Caco-2 (cell line): ENCODE measurements around the gene RGS6. TPM values are rescaled to one million over a fixed set of nuclear protein-coding genes. Genes with fewer than 3 reads are reported as not detected.

Experiments used
- BruUV-seq: library from RNA; stranded (reverse); fragments of 400-500 nt; replicated peaks from 2 replicates; lab custom pipeline; 2021; lab: Mats Ljungman, UMichigan
- CTCF ChIA-PET: fragments of 300-600 bp; sonication (Branson Sonifier 250); formaldehyde crosslinking; loops from one replicate; lab custom pipeline; 2022; ENCODE audit warnings: antibody characterized with exemption; lab: Charles Lee
- POLR2A ChIA-PET: fragments of 300-600 bp; sonication (Branson Sonifier 250); formaldehyde crosslinking; loops from one replicate; lab custom pipeline; 2022; ENCODE audit warnings: antibody characterized with exemption; lab: Charles Lee
- DNase-seq, 2 experiments: peaks; one replicate each; pipeline versions ENCODE4 v3.0.0 to v3.0.0-alpha.2; 2020 to 2022
- H3K27me3 ChIP-seq: replicated peaks from 2 replicates; pipeline ENCODE4 v1.6.0; 2011; ENCODE audit warnings: low read length; ENCODE audit not compliant: control insufficient read depth, insufficient read depth
- H3K36me3 ChIP-seq: 2 replicates; pipeline ENCODE4 v1.5.1; 2011; ENCODE audit warnings: low read length; ENCODE audit not compliant: control insufficient read depth, insufficient read depth
- H3K4me1 ChIP-seq: fragments of 250-450 bp; sonication (Bioruptor Pico); 2 replicates; pipeline ENCODE4 v1.5.1; 2020; ENCODE audit warnings: mild to moderate bottlenecking
- H3K4me3 ChIP-seq: 2 replicates; pipeline ENCODE4 v1.5.1; 2011; ENCODE audit warnings: low read depth, mild to moderate bottlenecking, control low read depth, low read length
- H3K9me3 ChIP-seq: fragments of 250-450 bp; sonication (Bioruptor Pico); 2 replicates; pipeline ENCODE4 v1.5.1; 2020; ENCODE audit warnings: mild to moderate bottlenecking, moderate library complexity
- H3K27ac Mint-ChIP-seq: one replicate; pipeline ENCODE4 v1.8.0; 2022; ENCODE audit warnings: mixed read lengths; ENCODE audit not compliant: unreplicated experiment
- H3K27me3 Mint-ChIP-seq: one replicate; pipeline ENCODE4 v1.8.0; 2022; ENCODE audit warnings: mixed read lengths; ENCODE audit not compliant: insufficient read depth, unreplicated experiment
- H3K36me3 Mint-ChIP-seq: one replicate; pipeline ENCODE4 v1.8.0; 2022; ENCODE audit warnings: mild to moderate bottlenecking, mixed read lengths; ENCODE audit not compliant: insufficient read depth, unreplicated experiment
- H3K4me1 Mint-ChIP-seq: one replicate; pipeline ENCODE4 v1.8.0; 2022; ENCODE audit warnings: low read depth, mixed read lengths; ENCODE audit not compliant: unreplicated experiment
- H3K4me3 Mint-ChIP-seq: one replicate; pipeline ENCODE4 v1.8.0; 2022; ENCODE audit warnings: mild to moderate bottlenecking, moderate library complexity, mixed read lengths; ENCODE audit not compliant: unreplicated experiment
- H3K9me3 Mint-ChIP-seq: one replicate; pipeline ENCODE4 v1.8.0; 2022; ENCODE audit warnings: mixed read lengths; ENCODE audit not compliant: unreplicated experiment
- intact Hi-C: fragments of 100-400 bp; cut with micrococcal nuclease; formaldehyde crosslinking; loops from one replicate; pipeline ENCODE4 v1.10.0; 2022; ENCODE audit not compliant: unreplicated experiment
- total RNA-seq: library from RNA; stranded (reverse); gene quantifications from 2 replicates; pipeline ENCODE4 v1.2.3, GENCODE V29; 2022
- TF ChIP-seq, protein P1 (sequence below), 2 experiments: fragments of 200-600 bp in 1 of 2; IDR thresholded peaks; 1 replicate in 1 of 2; 2 replicates in 1 of 2; pipeline versions ENCODE4 v1.5.1 to v1.8.0; 2011 to 2022; ENCODE audit warnings: antibody characterized with exemption in 1 of 2, control low read depth in 1 of 2, inconsistent platforms in 1 of 2, low read depth in 1 of 2, low read length in 1 of 2, mild to moderate bottlenecking in 1 of 2, moderate library complexity in 1 of 2; ENCODE audit not compliant: insufficient read depth in 1 of 2, severe bottlenecking in 1 of 2, unreplicated experiment in 1 of 2

RGS6 gene
- total RNA-seq, 1 experiment from 2014 or later, result not detected

DNA sequence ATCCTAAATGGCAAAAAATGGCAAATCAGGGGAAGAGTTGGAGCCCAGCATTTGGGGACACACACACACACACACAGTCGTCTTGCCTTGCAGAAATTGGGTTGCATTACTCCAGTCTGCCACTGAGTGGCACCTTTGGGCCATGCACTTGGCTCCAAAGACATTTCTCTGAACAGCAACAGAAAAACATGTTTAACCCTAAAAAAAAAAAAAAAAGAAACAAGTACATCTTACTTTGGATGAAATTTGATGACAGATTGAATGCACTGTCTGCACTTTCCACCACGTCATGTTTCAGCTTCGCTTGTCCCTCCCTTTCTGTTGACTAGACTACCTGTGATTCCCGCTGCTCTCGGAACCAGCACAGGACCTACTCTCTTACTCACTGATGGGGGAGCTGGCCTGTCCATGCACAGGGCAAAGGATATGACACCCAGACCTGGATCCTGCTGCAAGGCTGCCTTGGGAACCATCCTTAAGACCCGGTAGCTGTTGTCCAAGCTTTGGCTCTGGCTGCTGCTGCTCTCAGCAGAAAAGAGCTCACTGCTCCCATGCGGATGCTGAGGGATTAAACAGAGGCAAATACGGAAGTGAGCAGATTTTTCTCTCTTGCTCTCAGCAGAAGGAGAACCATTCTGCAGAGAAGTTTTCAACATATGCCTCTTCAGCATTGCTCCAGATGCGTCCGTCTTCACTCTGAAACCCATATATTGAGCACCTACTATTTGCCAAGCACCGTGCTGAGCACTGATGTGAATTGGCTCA lies 584.9 kb downstream of the RGS6 start:
- H3K27me3 Mint-ChIP-seq, result peaks cover 10% of the 10 kb centered on the region
- peak; percentile 62 to 68 for DNase-seq
- no peak overlapping the region for H3K27ac Mint-ChIP-seq
- H3K4me3 Mint-ChIP-seq, result no peak overlapping the region
- no peaks in the 10 kb centered on the region for H3K36me3 Mint-ChIP-seq
- BruUV-seq, result no TSS peak
- TF ChIP-seq, protein P1, sequence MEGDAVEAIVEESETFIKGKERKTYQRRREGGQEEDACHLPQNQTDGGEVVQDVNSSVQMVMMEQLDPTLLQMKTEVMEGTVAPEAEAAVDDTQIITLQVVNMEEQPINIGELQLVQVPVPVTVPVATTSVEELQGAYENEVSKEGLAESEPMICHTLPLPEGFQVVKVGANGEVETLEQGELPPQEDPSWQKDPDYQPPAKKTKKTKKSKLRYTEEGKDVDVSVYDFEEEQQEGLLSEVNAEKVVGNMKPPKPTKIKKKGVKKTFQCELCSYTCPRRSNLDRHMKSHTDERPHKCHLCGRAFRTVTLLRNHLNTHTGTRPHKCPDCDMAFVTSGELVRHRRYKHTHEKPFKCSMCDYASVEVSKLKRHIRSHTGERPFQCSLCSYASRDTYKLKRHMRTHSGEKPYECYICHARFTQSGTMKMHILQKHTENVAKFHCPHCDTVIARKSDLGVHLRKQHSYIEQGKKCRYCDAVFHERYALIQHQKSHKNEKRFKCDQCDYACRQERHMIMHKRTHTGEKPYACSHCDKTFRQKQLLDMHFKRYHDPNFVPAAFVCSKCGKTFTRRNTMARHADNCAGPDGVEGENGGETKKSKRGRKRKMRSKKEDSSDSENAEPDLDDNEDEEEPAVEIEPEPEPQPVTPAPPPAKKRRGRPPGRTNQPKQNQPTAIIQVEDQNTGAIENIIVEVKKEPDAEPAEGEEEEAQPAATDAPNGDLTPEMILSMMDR (IDR thresholded peaks at IDR 0.05; ENCODE audit: insufficient read depth in 1 of 2, low read depth in 1 of 2, low read length in 1 of 2, severe bottlenecking in 1 of 2, unreplicated experiment in 1 of 2), result peak; percentile 74 to 76
- Histone ChIP-seq H3K4me3 (no peak overlapping the region), H3K9me3 (peaks cover 10% of the 10 kb centered on the region; the same call in 1 of the 2 replicates), H3K4me1 (no peaks in the 10 kb centered on the region), H3K27me3 (no peaks in the 10 kb centered on the region), H3K36me3 (no peaks in the 10 kb centered on the region)
- intact Hi-C loops, result loop anchor here (1.0 kb wide), 1 partner anchor 388 kb away; no protein-coding TSS in a partner anchor
- ChIA-PET CTCF (interaction anchor here (0.6 to 1.6 kb wide), 4 partner anchors 23 to 1638 kb away, joined by 3 to 8 read pairs (median 4); no protein-coding TSS in a partner anchor), POLR2A (no interaction called here)
- H3K4me1 Mint-ChIP-seq, result no peaks in the 10 kb centered on the region
- H3K9me3 Mint-ChIP-seq, result peaks cover 9% of the 10 kb centered on the region

GRCh38 chr14:72517736-72518135 lies 585.5 kb downstream of the RGS6 start:
- H3K27me3 Mint-ChIP-seq, result peaks cover 8% of the 10 kb centered on the region
- H3K4me3 Mint-ChIP-seq, result no peak overlapping the region
- TF ChIP-seq, protein P1 (IDR thresholded peaks at IDR 0.05; ENCODE audit: insufficient read depth in 1 of 2, low read depth in 1 of 2, low read length in 1 of 2, severe bottlenecking in 1 of 2, unreplicated experiment in 1 of 2), result no peak
- no TSS peak for BruUV-seq
- Histone ChIP-seq H3K9me3 (peaks cover 10% of the 10 kb centered on the region; the same call in 1 of the 2 replicates), H3K4me1 (no peaks in the 10 kb centered on the region), H3K4me3 (no peak overlapping the region), H3K27me3 (no peaks in the 10 kb centered on the region), H3K36me3 (no peaks in the 10 kb centered on the region)
- DNase-seq, result no peak
- peaks cover 9% of the 10 kb centered on the region for H3K9me3 Mint-ChIP-seq
- no peaks in the 10 kb centered on the region for H3K4me1 Mint-ChIP-seq
- CTCF ChIA-PET, result interaction anchor here (0.6 to 1.6 kb wide), 4 partner anchors 23 to 1637 kb away, joined by 3 to 8 read pairs (median 4); no protein-coding TSS in a partner anchor
- H3K27ac Mint-ChIP-seq, result no peak overlapping the region
- intact Hi-C loops, result loop anchor here (1.0 kb wide), 1 partner anchor 388 kb away; no protein-coding TSS in a partner anchor
- H3K36me3 Mint-ChIP-seq, result no peaks in the 10 kb centered on the region
- POLR2A ChIA-PET, result no interaction called here

DNA sequence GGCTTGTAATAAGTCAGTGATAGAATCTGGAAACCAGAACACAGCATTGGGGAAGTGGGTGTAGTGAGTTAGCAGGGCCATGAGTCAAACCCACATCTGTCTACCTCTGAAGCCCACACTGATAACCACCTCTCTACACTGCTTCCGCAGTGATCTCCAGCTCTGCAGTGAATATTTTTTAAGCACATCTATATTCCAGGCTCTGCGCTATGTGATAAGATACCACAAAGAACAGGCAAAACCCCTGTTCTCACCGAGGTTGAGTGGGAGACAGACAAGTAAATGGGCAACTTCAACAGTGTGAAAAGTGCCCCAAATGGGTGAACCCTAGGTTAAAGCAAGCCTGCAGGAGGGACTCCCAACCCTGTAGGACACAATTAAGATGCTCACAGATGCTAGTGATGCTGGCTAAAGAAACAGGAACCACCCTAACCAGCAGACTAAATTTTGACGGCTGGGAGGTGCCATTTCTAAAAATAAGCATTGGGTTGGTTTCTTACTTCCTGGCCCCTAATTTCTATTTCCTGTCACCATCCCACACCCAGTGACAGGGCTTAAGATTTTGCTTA lies 586.7 kb downstream of the RGS6 start:
- intact Hi-C loops, result no loop called here
- H3K4me3 ChIP-seq, result no peak overlapping the region
- peaks cover 9% of the 10 kb centered on the region for H3K9me3 Mint-ChIP-seq
- ChIA-PET POLR2A (no interaction called here), CTCF (no interaction called here)
- H3K27me3 ChIP-seq, result no peaks in the 10 kb centered on the region
- no peaks in the 10 kb centered on the region for H3K36me3 Mint-ChIP-seq
- H3K4me1 Mint-ChIP-seq, result no peaks in the 10 kb centered on the region
- peaks cover 3% of the 10 kb centered on the region for H3K27me3 Mint-ChIP-seq
- BruUV-seq, result no TSS peak
- peaks cover 10% of the 10 kb centered on the region; the same call in 1 of the 2 replicates for H3K9me3 ChIP-seq
- no peak overlapping the region for H3K27ac Mint-ChIP-seq
- H3K36me3 ChIP-seq, result no peaks in the 10 kb centered on the region
- TF ChIP-seq, protein P1 (IDR thresholded peaks at IDR 0.05; ENCODE audit: insufficient read depth in 1 of 2, low read depth in 1 of 2, low read length in 1 of 2, severe bottlenecking in 1 of 2, unreplicated experiment in 1 of 2), result no peak
- DNase-seq, result no peak
- H3K4me3 Mint-ChIP-seq, result no peak overlapping the region
- no peaks in the 10 kb centered on the region for H3K4me1 ChIP-seq
